Measurements from ENCODE around the gene CDCP2. TPM values are rescaled to one million over a fixed set of nuclear protein-coding genes. Genes with fewer than 3 reads are reported as not detected.

Gene CDCP2
- total and polyA plus RNA-seq, 2 of the 8 experiments (the other 6 are each of a cell fraction or from before 2014, with no cell fraction given), result not detected

DNA sequence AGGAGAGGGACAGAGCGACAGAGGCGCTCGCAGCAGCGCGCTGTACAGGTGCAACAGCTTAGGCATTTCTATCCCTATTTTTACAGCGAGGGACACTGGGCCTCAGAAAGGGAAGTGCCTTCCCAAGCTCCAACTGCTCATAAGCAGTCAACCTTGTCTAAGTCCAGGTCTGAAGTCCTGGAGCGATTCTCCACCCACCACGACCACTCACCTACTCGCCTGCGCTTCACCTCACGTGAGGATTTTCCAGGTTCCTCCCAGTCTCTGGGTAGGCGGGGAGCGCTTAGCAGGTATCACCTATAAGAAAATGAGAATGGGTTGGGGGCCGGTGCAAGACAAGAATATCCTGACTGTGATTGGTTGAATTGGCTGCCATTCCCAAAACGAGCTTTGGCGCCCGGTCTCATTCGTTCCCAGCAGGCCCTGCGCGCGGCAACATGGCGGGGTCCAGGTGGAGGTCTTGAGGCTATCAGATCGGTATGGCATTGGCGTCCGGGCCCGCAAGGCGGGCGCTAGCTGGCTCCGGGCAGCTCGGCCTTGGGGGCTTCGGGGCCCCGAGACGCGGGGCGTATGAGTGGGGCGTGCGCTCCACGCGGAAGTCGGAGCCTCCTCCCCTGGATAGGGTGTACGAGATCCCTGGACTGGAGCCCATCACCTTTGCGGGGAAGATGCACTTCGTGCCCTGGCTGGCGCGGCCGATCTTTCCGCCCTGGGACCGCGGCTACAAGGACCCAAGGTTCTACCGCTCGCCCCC is 47.1 kb upstream of the CDCP2 start, which contains the start of the genes CYB5RL and MRPL37 (continued):
- TF ChIP-seq, protein P1, sequence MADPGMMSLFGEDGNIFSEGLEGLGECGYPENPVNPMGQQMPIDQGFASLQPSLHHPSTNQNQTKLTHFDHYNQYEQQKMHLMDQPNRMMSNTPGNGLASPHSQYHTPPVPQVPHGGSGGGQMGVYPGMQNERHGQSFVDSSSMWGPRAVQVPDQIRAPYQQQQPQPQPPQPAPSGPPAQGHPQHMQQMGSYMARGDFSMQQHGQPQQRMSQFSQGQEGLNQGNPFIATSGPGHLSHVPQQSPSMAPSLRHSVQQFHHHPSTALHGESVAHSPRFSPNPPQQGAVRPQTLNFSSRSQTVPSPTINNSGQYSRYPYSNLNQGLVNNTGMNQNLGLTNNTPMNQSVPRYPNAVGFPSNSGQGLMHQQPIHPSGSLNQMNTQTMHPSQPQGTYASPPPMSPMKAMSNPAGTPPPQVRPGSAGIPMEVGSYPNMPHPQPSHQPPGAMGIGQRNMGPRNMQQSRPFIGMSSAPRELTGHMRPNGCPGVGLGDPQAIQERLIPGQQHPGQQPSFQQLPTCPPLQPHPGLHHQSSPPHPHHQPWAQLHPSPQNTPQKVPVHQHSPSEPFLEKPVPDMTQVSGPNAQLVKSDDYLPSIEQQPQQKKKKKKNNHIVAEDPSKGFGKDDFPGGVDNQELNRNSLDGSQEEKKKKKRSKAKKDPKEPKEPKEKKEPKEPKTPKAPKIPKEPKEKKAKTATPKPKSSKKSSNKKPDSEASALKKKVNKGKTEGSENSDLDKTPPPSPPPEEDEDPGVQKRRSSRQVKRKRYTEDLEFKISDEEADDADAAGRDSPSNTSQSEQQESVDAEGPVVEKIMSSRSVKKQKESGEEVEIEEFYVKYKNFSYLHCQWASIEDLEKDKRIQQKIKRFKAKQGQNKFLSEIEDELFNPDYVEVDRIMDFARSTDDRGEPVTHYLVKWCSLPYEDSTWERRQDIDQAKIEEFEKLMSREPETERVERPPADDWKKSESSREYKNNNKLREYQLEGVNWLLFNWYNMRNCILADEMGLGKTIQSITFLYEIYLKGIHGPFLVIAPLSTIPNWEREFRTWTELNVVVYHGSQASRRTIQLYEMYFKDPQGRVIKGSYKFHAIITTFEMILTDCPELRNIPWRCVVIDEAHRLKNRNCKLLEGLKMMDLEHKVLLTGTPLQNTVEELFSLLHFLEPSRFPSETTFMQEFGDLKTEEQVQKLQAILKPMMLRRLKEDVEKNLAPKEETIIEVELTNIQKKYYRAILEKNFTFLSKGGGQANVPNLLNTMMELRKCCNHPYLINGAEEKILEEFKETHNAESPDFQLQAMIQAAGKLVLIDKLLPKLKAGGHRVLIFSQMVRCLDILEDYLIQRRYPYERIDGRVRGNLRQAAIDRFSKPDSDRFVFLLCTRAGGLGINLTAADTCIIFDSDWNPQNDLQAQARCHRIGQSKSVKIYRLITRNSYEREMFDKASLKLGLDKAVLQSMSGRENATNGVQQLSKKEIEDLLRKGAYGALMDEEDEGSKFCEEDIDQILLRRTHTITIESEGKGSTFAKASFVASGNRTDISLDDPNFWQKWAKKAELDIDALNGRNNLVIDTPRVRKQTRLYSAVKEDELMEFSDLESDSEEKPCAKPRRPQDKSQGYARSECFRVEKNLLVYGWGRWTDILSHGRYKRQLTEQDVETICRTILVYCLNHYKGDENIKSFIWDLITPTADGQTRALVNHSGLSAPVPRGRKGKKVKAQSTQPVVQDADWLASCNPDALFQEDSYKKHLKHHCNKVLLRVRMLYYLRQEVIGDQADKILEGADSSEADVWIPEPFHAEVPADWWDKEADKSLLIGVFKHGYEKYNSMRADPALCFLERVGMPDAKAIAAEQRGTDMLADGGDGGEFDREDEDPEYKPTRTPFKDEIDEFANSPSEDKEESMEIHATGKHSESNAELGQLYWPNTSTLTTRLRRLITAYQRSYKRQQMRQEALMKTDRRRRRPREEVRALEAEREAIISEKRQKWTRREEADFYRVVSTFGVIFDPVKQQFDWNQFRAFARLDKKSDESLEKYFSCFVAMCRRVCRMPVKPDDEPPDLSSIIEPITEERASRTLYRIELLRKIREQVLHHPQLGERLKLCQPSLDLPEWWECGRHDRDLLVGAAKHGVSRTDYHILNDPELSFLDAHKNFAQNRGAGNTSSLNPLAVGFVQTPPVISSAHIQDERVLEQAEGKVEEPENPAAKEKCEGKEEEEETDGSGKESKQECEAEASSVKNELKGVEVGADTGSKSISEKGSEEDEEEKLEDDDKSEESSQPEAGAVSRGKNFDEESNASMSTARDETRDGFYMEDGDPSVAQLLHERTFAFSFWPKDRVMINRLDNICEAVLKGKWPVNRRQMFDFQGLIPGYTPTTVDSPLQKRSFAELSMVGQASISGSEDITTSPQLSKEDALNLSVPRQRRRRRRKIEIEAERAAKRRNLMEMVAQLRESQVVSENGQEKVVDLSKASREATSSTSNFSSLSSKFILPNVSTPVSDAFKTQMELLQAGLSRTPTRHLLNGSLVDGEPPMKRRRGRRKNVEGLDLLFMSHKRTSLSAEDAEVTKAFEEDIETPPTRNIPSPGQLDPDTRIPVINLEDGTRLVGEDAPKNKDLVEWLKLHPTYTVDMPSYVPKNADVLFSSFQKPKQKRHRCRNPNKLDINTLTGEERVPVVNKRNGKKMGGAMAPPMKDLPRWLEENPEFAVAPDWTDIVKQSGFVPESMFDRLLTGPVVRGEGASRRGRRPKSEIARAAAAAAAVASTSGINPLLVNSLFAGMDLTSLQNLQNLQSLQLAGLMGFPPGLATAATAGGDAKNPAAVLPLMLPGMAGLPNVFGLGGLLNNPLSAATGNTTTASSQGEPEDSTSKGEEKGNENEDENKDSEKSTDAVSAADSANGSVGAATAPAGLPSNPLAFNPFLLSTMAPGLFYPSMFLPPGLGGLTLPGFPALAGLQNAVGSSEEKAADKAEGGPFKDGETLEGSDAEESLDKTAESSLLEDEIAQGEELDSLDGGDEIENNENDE (IDR thresholded peaks at IDR 0.05; ENCODE audit: insufficient replicate concordance, low read length), result no peak
- TF ChIP-seq, protein P2, sequence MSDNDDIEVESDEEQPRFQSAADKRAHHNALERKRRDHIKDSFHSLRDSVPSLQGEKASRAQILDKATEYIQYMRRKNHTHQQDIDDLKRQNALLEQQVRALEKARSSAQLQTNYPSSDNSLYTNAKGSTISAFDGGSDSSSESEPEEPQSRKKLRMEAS (IDR thresholded peaks at IDR 0.05), result peak; percentile 59
- peak; percentile 87 for TF ChIP-seq TBP (IDR thresholded peaks at IDR 0.05; ENCODE audit: low read depth, low read length)
- TF ChIP-seq, protein P3, sequence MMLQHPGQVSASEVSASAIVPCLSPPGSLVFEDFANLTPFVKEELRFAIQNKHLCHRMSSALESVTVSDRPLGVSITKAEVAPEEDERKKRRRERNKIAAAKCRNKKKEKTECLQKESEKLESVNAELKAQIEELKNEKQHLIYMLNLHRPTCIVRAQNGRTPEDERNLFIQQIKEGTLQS (IDR thresholded peaks at IDR 0.05; ENCODE audit: insufficient read depth, low read depth, low read length), result 0 out of 2 replicates have a peak, but pooled peaks have one; percentile 34
- TF ChIP-seq CEBPB (IDR thresholded peaks at IDR 0.05; ENCODE audit: low read depth, low read length), result no peak
- peak; percentile 92 for TF ChIP-seq KDM5A (IDR thresholded peaks at IDR 0.05; ENCODE audit: low read length)
- no peak for TF ChIP-seq SIX5 (IDR thresholded peaks at IDR 0.05; ENCODE audit: low read depth, low read length)
- TF ChIP-seq CREB1 (IDR thresholded peaks at IDR 0.05), result peak; percentile 24; the same call in 1 of the 2 replicates
- peak; percentile 58 for TF ChIP-seq SAP30 (IDR thresholded peaks at IDR 0.05; ENCODE audit: insufficient read depth, insufficient replicate concordance, low read length)
- TF ChIP-seq NRF1 (IDR thresholded peaks at IDR 0.05; ENCODE audit: low read depth, low read length), result no peak

Measured in H1 (cell line).